Measurements from ENCODE around the gene TNFRSF13B. TPM values are rescaled to one million over a fixed set of nuclear protein-coding genes. Genes with fewer than 3 reads are reported as not detected.

The TNFRSF13B gene
- total RNA-seq, 1 experiment from 2014 or later, result not detected

DNA sequence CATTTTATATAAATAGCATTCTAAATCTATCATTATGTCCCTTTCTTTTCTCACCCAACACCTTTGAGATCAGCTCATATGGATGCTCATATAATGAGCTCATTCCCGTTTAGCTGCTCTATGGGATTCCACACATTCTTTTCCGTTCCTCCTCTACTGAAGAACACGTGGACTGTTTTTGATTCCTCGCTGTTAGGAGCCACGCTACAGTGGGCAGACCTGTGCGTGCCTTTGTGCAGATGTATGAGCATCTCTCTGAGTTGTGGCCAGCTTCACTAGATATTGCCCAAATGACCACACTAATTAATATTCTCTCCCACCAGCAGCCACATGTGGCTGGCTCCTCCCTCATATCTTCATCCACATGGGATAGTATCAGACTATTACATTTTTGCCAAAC is 6.0 kb upstream of the TNFRSF13B start:
- TF ChIP-seq CTCF (IDR thresholded peaks at IDR 0.05; ENCODE audit: unreplicated experiment), result no peak
- no TSS peak for BruUV-seq (replicated peaks)
- intact Hi-C loops (cut with micrococcal nuclease), result no loop called here
- no peak overlapping the region for H3K27ac Mint-ChIP-seq (ENCODE audit: low read depth, unreplicated experiment)
- POLR2A ChIA-PET, result no interaction called here
- no peak overlapping the region for H3K4me3 Mint-ChIP-seq (ENCODE audit: unreplicated experiment)
- DNase-seq (ENCODE audit: unreplicated experiment), result no peak
- peaks cover 49% of the 10 kb centered on the region for H3K27me3 Mint-ChIP-seq (ENCODE audit: insufficient read depth, unreplicated experiment)
- no peaks in the 10 kb centered on the region for H3K4me1 Mint-ChIP-seq (ENCODE audit: insufficient read depth, unreplicated experiment)
- CTCF ChIA-PET, result interaction anchor here (1.3 kb wide), 1 partner anchor 14 kb away, joined by 3 read pairs; no protein-coding TSS in a partner anchor
- no peaks in the 10 kb centered on the region for H3K36me3 Mint-ChIP-seq (ENCODE audit: insufficient read depth, unreplicated experiment)
- H3K9me3 Mint-ChIP-seq (ENCODE audit: unreplicated experiment), result no peaks in the 10 kb centered on the region

- no peak overlapping the region for H3K4me3 Mint-ChIP-seq (ENCODE audit: unreplicated experiment)
- no TSS peak for BruUV-seq (replicated peaks)
- ChIA-PET POLR2A (no interaction called here), CTCF (interaction anchor here (1.3 kb wide), 1 partner anchor 15 kb away, joined by 3 read pairs; no protein-coding TSS in a partner anchor)
- no peaks in the 10 kb centered on the region for H3K9me3 Mint-ChIP-seq (ENCODE audit: unreplicated experiment)
- no peak for DNase-seq (ENCODE audit: unreplicated experiment)
- no peaks in the 10 kb centered on the region for H3K36me3 Mint-ChIP-seq (ENCODE audit: insufficient read depth, unreplicated experiment)
- intact Hi-C loops (cut with micrococcal nuclease), result no loop called here
- no peak for TF ChIP-seq CTCF (IDR thresholded peaks at IDR 0.05; ENCODE audit: unreplicated experiment)
- no peaks in the 10 kb centered on the region for H3K4me1 Mint-ChIP-seq (ENCODE audit: insufficient read depth, unreplicated experiment)
- no peak overlapping the region for H3K27ac Mint-ChIP-seq (ENCODE audit: low read depth, unreplicated experiment)
- peaks cover 59% of the 10 kb centered on the region for H3K27me3 Mint-ChIP-seq (ENCODE audit: insufficient read depth, unreplicated experiment)
Observed at GRCh38 chr17:16976725-16977550, 5.0 kb upstream of the TNFRSF13B start.

DNA sequence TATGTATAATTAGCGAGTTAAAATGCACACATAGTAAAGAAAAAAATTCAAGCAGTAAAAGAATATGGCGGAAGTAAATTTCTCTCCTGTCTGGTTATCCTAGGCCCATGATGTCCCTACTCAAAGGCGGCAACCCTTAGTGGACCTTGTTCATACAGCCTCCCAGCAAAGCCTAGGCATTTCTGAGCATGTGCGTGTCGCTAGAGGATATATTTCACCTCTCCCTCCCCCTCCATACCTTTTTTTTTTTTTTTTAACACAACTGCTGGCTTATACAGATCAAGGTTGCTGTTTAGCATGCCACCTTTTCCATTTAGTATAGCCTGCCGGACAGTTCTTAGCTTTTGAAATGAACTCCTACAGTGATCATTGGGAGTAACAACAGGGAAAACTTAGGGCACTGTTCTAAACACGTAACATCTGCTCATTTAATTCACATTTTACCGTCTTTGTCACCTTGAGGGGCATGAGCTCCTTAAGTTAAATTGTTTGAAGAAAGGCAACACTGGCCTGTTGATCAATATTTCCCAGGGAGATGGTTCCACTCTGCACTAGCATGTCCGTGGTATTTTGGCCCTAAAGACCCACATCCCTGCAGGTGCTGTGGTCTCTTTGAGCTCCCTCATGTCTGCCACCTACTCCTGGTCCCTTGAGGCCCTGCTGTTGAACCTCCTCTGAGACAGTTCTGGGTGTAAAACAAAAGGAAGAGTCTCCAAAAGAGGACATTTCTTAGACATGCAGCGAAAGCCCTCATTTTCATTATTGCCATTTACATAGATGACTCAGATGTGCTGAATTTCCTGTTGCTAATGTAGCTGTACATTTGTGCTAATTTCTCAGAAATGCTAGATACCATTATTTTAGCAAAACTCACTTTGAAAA is 4.1 kb upstream of the TNFRSF13B start:
- H3K9me3 Mint-ChIP-seq (ENCODE audit: unreplicated experiment), result no peaks in the 10 kb centered on the region
- ChIA-PET CTCF (interaction anchor here (1.3 to 1.5 kb wide), 2 partner anchors 14 to 16 kb away, joined by 3 to 4 read pairs; no protein-coding TSS in a partner anchor), POLR2A (interaction anchor here (0.6 kb wide), 1 partner anchor 76 kb away, joined by 3 read pairs; no protein-coding TSS in a partner anchor)
- H3K4me1 Mint-ChIP-seq (ENCODE audit: insufficient read depth, unreplicated experiment), result no peaks in the 10 kb centered on the region
- no peak overlapping the region for H3K27ac Mint-ChIP-seq (ENCODE audit: low read depth, unreplicated experiment)
- H3K36me3 Mint-ChIP-seq (ENCODE audit: insufficient read depth, unreplicated experiment), result no peaks in the 10 kb centered on the region
- DNase-seq (ENCODE audit: unreplicated experiment), result no peak
- BruUV-seq (replicated peaks), result no TSS peak
- peaks cover 61% of the 10 kb centered on the region for H3K27me3 Mint-ChIP-seq (ENCODE audit: insufficient read depth, unreplicated experiment)
- H3K4me3 Mint-ChIP-seq (ENCODE audit: unreplicated experiment), result no peak overlapping the region
- intact Hi-C loops (cut with micrococcal nuclease), result no loop called here
- TF ChIP-seq CTCF (IDR thresholded peaks at IDR 0.05; ENCODE audit: unreplicated experiment), result no peak

- H3K36me3 Mint-ChIP-seq (ENCODE audit: insufficient read depth, unreplicated experiment), result no peaks in the 10 kb centered on the region
- CTCF ChIA-PET, result interaction anchor here (1.3 to 1.5 kb wide), 2 partner anchors 13 to 17 kb away, joined by 3 to 4 read pairs; no protein-coding TSS in a partner anchor
- H3K27ac Mint-ChIP-seq (ENCODE audit: low read depth, unreplicated experiment), result no peak overlapping the region
- DNase-seq (ENCODE audit: unreplicated experiment), result no peak
- H3K4me1 Mint-ChIP-seq (ENCODE audit: insufficient read depth, unreplicated experiment), result no peaks in the 10 kb centered on the region
- intact Hi-C loops (cut with micrococcal nuclease), result no loop called here
- POLR2A ChIA-PET, result no interaction called here
- peaks cover 68% of the 10 kb centered on the region for H3K27me3 Mint-ChIP-seq (ENCODE audit: insufficient read depth, unreplicated experiment)
- TF ChIP-seq CTCF (IDR thresholded peaks at IDR 0.05; ENCODE audit: unreplicated experiment), result no peak
- H3K9me3 Mint-ChIP-seq (ENCODE audit: unreplicated experiment), result no peaks in the 10 kb centered on the region
- no peak overlapping the region for H3K4me3 Mint-ChIP-seq (ENCODE audit: unreplicated experiment)
- no TSS peak for BruUV-seq (replicated peaks)
Observed at GRCh38 chr17:16975277-16975651, 3.3 kb upstream of the TNFRSF13B start.
